Duodenal mucosa (tissue), 2 donors: ENCODE data around the gene SDR9C7.
"Not testable (repeated sequence)": the region's sequence is repeated elsewhere in the genome, so short reads cannot be mapped to it uniquely, and the experiment has no call there.

Experiments
- H3K27ac ChIP-seq: one replicate; pipeline ENCODE4 v1.7.0; 2013; ENCODE audit warnings: low read depth, low read length
- H3K27me3 ChIP-seq, 2 donors: one replicate each; pipeline ENCODE4 v1.7.0; 2013; ENCODE audit warnings: low read length in 2 of 2, control low read depth in 1 of 2; ENCODE audit not compliant: insufficient read depth in 2 of 2, control insufficient read depth in 1 of 2
- H3K36me3 ChIP-seq, 2 donors: one replicate each; pipeline ENCODE4 v1.7.0; 2013; ENCODE audit warnings: low read length in 2 of 2, control low read depth in 1 of 2; ENCODE audit not compliant: insufficient read depth in 2 of 2, control insufficient read depth in 1 of 2
- H3K4me1 ChIP-seq, 2 donors: one replicate each; pipeline ENCODE4 v1.7.0; 2013; ENCODE audit warnings: low read length in 2 of 2, control low read depth in 1 of 2; ENCODE audit not compliant: insufficient read depth in 2 of 2, control insufficient read depth in 1 of 2
- H3K4me3 ChIP-seq, 2 donors: one replicate each; pipeline ENCODE4 v1.7.0; 2013; ENCODE audit warnings: low read length in 2 of 2, low read depth in 1 of 2
- H3K9ac ChIP-seq, 2 donors: one replicate each; pipeline ENCODE4 v1.7.0; 2013; ENCODE audit warnings: low read length in 2 of 2, low read depth in 1 of 2
- H3K9me3 ChIP-seq, 2 donors: one replicate each; pipeline ENCODE4 v1.7.0; 2013; ENCODE audit warnings: low read length in 2 of 2, control low read depth in 1 of 2; ENCODE audit not compliant: control insufficient read depth in 1 of 2

Gene SDR9C7

GRCh38 chr12:56898938-56899337 is 35.3 kb downstream of the SDR9C7 start:
- H3K4me3 ChIP-seq: no peak overlapping the region
- H3K9me3 ChIP-seq: peaks cover 24 to 28% of the 10 kb centered on the region in 2 donors
- H3K27me3 ChIP-seq: peaks cover 0 to 5% of the 10 kb centered on the region in 2 donors
- H3K36me3 ChIP-seq: no peaks in the 10 kb centered on the region
- no peaks in the 10 kb centered on the region for H3K4me1 ChIP-seq
- H3K27ac ChIP-seq: no peak overlapping the region
- no peak overlapping the region for H3K9ac ChIP-seq

- Histone ChIP-seq H3K36me3 (no peaks in the 10 kb centered on the region), H3K27me3 (peaks cover 0 to 5% of the 10 kb centered on the region in 2 donors), H3K27ac (no peak overlapping the region), H3K9ac (no peak overlapping the region), H3K4me1 (no peaks in the 10 kb centered on the region), H3K9me3 (peaks cover 24 to 27% of the 10 kb centered on the region in 2 donors), H3K4me3 (no peak overlapping the region)
These were observed 36.3 kb downstream of the SDR9C7 start for GRCh38 chr12:56897844-56898361.

GRCh38 chr12:56896082-56896481 is 38.1 kb downstream of the SDR9C7 start:
- Histone ChIP-seq H3K4me3 (no peak overlapping the region), H3K9ac (no peak overlapping the region), H3K9me3 (peaks cover 10 to 15% of the 10 kb centered on the region in 2 donors), H3K4me1 (no peaks in the 10 kb centered on the region), H3K27me3 (peaks cover 0 to 5% of the 10 kb centered on the region in 2 donors), H3K27ac (no peak overlapping the region), H3K36me3 (no peaks in the 10 kb centered on the region)

DNA sequence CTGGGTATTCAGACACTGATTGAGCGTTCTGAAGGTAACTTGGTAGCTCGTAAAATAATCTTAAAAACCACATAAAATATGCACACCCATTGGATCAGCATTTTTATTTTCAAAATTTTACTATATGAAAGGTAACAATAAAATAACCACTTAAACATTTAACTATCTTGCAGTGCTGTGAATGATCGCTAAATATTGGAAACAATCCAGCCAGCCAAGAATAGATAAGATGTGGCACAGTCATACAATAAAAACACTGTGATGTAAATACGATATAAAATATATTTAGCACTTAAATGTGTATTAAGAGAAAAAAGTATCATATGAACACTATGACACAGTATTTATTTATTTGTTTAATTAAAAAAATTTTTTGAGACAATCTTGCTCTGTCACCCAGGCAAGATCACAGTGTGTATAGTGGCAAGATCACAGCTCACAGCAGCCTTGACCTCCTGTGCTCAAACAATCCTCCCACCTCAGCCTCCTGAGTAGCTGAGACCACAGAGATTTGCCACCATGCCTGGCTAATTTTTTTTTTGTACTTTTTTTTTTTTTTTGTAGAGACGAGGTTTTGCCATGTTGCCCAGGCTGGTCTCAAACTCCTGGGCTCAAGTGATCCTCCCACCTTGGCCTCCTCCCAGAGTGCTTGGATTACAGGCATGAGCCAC is 39.4 kb downstream of the SDR9C7 start:
- Histone ChIP-seq H3K9ac (no peak overlapping the region), H3K9me3 (peaks cover 0 to 2% of the 10 kb centered on the region in 2 donors), H3K4me1 (no peaks in the 10 kb centered on the region), H3K36me3 (no peaks in the 10 kb centered on the region), H3K27ac (no peak overlapping the region), H3K27me3 (peaks cover 0 to 5% of the 10 kb centered on the region in 2 donors), H3K4me3 (no peak overlapping the region)

DNA sequence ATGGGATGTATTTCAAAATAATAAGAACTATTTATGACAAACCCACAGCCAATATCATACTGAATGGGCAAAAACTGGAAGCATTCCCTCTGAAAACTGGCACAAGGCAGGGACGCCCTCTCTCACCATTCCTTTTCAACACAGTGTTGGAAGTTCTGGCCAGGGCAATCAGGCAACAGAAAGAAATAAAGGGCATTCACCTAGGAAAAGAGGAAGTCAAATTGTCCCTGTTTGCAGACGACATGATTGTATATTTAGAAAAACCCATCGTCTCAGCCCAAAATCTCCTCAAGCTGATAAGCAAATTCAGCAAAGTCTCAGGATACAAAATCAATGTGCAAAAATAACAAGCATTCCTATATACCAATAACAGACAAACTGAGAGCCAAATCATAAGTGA is 42.3 kb downstream of the SDR9C7 start:
- not testable (repeated sequence) for H3K27me3 ChIP-seq, H3K4me3 ChIP-seq, H3K36me3 ChIP-seq, H3K9ac ChIP-seq, H3K9me3 ChIP-seq, H3K27ac ChIP-seq, H3K4me1 ChIP-seq

GRCh38 chr12:56886319-56886718 is 47.9 kb downstream of the SDR9C7 start:
- Histone ChIP-seq H3K4me3 (no peak overlapping the region), H3K27ac (no peak overlapping the region), H3K9me3 (peaks cover 4 to 15% of the 10 kb centered on the region in 2 donors), H3K9ac (no peak overlapping the region), H3K27me3 (no peaks in the 10 kb centered on the region), H3K36me3 (no peaks in the 10 kb centered on the region), H3K4me1 (no peaks in the 10 kb centered on the region)

DNA sequence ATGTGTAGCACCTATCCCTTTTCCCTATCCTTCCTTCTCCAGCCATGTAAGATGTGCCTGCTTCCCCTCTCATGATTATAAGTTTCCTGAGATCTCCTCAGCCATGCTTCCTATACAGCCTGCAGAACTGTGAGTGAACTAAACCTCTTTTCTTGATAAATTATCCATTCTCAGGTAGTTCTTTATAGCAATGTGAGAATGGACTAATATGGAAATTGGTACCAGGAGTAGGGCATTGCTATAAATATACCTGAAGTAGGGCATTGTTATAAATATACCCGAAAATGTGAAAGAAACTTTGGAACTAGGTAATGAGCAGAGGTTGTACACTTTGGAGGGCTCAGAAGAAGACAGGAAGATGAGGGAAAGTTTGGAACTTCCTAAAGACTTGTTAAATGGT is 48.9 kb downstream of the SDR9C7 start:
- H3K27me3 ChIP-seq: no peaks in the 10 kb centered on the region
- peaks cover 4 to 15% of the 10 kb centered on the region in 2 donors for H3K9me3 ChIP-seq
- no peak overlapping the region for H3K9ac ChIP-seq
- no peaks in the 10 kb centered on the region for H3K4me1 ChIP-seq
- H3K4me3 ChIP-seq: no peak overlapping the region
- no peaks in the 10 kb centered on the region for H3K36me3 ChIP-seq
- H3K27ac ChIP-seq: no peak overlapping the region

DNA sequence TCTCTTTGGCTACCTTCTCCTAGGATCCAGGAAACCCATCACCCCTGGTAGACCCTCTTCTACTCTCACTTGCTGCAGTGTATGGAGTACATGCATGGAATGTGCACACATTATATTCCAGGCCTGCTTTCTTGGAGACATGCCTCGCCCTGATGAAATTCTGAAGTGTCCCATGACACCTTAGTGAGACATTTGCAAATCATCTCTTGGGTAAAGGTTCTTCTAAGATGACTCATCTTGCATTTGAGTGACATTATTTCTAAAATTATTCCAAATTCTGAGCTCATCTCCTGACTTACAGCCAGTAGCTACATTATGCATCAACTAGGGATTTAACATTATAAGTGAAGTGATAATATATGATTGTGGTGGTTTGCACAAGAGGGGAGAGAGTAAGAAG is 49.8 kb downstream of the SDR9C7 start:
- Histone ChIP-seq H3K4me1 (no peaks in the 10 kb centered on the region), H3K9ac (no peak overlapping the region), H3K27me3 (no peaks in the 10 kb centered on the region), H3K4me3 (no peak overlapping the region), H3K27ac (no peak overlapping the region), H3K36me3 (no peaks in the 10 kb centered on the region), H3K9me3 (peaks cover 4 to 15% of the 10 kb centered on the region in 2 donors)

DNA sequence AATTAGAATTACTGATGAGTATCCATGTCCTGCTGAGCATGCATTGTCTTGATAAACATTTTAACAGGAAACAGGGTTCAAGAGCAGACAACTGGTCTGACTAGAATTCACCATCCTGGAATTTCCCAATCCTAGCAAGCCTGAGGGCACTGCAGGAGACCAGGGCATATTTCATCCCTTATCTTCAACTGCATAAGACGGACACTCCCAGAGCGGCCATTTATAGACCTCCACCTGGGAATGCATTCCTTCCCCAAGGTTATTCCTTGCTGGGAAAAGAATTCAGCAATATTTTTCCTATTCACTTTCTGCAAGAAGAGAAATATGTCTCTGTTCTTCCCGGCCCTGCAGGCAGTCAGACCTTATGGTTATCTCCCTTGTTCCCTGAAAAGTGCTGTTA is 51.8 kb downstream of the SDR9C7 start:
- not testable (repeated sequence) for H3K4me1 ChIP-seq, H3K9ac ChIP-seq, H3K27ac ChIP-seq, H3K4me3 ChIP-seq, H3K36me3 ChIP-seq, H3K27me3 ChIP-seq
- H3K9me3 ChIP-seq: peaks cover 4 to 15% of the 10 kb centered on the region in 2 donors

- H3K4me3 ChIP-seq: no peak overlapping the region
- no peak overlapping the region for H3K27ac ChIP-seq
- peaks cover 0 to 10% of the 10 kb centered on the region in 2 donors for H3K9me3 ChIP-seq
- H3K27me3 ChIP-seq: no peaks in the 10 kb centered on the region
- H3K9ac ChIP-seq: no peak overlapping the region
- no peaks in the 10 kb centered on the region for H3K4me1 ChIP-seq
- H3K36me3 ChIP-seq: no peaks in the 10 kb centered on the region
These were observed 53.8 kb downstream of the SDR9C7 start for GRCh38 chr12:56880125-56880992.
